GM18868 (cell line): Measurements from ENCODE around the gene PANK3.
"Not testable (repeated sequence)": the region's sequence is repeated elsewhere in the genome, so short reads cannot be mapped to it uniquely, and the experiment has no call there.

Experiments used
- ATAC-seq: cut with Tn5 transposase; IDR thresholded peaks from one replicate; pipeline ENCODE4 v1.9.1; 2021; ENCODE audit warnings: mild to moderate bottlenecking, moderate library complexity; ENCODE audit not compliant: unreplicated experiment

Gene PANK3

DNA sequence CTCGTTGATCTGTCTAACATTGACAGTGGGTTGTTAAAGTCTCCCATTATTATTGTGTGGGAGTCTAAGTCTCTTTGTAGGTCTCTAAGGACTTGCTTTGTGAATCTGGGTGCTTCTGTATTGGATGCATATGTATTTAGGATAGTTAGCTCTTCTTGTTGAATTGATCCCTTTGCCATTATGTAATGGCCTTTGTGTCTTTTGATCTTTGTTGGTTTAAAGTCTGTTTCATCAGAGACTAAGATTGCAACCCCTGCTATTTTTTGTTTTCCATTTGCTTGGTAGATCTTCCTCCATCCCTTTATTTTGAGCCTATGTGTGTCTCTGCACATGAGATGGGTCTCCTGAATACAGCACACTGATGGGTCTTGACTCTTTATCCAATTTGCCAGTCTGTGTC is 17.0 kb upstream of the PANK3 start:
- ATAC-seq, result not testable (repeated sequence)

DNA sequence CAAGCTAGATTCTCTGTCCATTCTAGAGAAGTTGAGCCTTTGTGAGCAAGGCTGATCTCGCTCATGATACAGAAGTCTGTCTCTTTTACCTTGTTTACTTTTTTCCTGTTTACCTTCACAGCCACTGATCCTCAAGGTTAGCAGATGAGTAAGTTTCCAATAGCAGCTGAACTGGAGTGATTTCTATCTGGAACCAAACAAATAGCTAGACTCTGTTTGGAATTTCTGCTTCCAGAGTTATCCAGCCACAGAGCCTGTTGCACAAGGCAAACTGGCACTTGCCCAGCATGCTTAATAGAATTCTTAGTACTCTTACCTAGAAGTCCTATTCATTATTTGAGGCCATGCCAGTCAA is 12.8 kb upstream of the PANK3 start:
- ATAC-seq, result no peak

DNA sequence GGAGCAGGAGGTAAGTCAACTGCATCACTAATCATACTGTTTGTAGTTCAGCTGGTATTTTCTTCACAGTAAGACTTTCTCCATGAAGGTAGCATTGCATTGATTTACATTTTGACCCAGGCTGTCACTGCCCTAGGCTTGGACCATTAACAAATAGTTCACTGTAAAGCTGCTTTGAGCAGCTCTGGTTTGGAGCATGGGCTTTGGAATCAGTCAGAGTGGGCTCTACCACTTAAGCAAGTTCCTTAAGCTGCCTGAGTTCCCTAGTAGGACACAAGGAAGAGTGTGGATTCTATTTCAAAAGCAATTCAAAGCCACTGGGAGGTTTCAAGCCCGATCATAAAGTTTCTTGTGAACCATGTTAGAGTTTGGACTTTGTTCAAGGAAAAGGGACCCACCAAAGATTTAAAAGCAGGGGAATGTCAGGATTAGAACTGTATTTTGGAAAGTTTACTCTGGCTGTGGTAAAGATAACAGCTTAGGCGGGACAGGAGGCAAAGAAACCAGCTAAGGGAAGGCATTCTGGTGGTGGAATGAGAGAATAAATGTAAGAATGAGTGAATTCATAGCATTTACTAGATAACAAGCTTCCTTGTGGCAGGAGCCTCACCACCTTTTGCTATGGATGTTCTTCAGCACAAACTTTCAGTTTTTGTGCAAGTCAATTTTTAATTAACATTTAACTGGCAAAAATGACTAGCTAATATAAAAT is 12.3 kb upstream of the PANK3 start:
- ATAC-seq, result no peak

DNA sequence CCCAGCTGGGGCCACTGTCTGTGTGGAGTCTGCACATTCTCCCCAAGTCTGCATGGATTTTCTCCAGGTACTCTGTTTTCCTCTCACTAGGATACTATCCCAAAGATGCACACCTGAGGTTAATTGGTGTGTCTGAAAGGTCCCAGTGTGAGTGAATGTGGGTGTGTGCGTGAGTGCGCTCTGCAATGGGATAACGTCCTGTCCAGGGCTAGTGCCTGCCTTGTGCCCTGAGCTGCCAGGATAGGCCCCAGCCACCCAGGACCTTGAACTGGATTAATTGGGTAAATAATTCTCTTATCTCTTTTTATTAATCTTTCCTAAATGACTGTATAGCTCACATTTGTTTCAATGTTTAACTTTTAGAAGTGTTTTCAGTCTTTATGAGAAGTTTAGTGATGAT is 11.5 kb upstream of the PANK3 start:
- ATAC-seq, result no peak

DNA sequence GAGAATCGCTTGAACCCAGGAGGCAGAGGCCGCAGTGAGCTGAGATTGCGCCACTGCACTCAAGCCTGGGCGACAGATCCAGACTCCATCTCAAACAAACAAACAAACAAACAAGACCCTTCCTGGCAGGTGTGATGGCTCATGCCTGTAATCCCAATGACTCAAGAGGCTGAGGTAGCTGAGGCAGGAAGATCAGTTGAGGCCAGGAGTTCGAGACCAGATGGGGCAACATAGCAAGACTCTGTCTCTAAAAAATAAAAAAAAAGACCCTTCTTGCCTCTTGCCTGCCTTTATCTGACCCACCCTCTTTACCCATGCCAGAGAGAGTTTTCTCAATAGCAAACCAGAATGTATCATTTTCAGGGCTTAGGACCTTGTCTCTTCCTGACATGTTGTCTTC is 8.8 kb upstream of the PANK3 start:
- no peak for ATAC-seq

DNA sequence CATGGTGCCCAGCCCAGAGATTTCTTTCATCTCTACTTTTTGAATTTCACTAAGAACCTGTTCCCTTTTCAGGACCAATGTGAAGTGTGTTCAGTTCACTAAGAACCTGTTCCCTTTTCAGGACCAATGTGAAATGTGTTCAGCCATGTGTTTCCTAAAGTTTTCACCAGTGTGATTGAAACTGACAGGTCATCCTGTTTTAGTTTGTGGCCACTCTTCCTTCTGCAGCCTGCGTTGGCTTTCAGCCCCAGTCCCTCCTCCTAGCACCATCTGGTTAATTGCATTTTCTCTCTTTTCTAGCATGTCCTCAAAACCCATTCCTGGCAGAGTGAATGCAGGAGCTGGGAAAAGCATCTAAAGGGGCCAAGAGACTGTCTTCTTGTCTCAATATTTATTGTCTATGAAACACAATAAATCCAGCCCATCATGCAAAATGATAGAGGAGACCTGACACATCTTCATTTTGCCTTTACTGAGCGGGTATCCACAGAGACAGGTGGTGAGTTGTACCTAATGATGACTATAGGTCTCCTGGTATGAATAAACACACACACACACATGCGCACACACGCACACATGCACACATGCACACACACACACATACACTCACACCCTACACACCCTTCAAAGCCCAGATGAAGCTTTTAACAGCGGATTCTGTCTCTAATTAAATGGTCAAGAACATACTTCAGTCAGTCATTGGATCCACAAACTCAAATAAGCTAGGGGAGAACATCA is 6.1 kb upstream of the PANK3 start:
- ATAC-seq, result peak; percentile 25

DNA sequence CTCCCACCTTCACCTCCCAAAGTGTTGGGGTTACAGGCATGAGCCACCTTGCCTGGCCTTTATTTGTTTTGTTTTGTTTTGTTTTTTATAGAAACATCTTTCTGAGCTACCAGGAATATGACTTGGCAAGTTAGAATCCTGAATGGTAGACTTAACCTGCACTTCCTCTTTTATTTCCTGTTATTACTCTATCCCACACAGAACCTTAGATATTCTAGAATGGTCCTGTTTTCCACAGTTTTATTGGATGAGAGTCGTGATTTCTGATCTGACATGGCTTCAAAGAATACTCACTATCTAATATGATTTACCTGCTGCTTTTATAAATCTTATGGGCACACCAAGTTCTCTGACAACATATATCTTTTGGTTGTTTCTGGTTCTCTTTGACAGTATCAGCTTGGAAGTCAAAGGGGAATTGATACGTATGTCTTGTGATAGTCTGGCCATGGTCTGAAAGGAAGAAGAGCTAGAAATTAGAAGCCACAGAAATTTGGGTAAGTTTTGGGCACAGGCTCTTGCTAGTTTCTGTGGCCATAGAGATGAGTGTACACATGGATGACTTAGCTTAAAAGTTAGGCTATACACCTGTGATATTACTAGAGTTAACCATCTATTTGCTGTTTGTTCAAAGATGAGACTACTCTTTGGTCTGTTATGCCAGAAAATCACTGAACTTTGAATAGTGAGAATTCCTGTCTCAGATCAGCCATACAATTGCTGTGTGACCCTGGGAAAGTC is 4.7 kb upstream of the PANK3 start:
- peak; percentile 33 for ATAC-seq

DNA sequence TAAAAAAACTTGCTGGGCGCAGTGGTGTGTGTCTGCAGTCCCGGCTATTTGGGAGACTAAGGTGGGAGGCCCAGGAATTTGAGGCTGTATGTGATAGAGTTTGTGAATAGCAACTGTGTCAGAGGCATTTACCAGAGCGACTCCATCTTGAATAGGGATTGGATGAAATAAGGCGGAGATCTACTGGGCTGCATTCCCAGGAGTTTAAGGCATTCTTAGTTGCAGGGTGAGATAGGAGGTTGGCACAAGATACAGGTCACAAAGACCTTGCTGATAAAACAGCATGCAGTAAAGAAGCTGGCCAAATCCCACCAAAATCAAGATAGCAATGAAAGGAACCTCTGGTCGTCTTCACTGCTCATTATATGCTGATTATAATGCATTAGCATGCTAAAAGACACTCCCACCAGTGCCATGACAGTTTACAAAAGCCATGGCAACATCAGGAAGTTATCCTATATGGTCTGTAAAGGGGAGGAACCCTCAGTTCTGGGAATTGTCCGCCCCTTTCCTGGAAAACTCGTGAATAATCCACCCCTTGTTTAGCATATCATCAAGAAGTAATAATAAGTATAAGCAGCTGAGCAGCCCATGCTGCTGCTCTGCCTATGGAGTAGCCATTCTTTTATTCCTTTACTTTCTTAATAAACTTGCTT is 1.8 kb upstream of the PANK3 start:
- ATAC-seq, result not testable (repeated sequence)

DNA sequence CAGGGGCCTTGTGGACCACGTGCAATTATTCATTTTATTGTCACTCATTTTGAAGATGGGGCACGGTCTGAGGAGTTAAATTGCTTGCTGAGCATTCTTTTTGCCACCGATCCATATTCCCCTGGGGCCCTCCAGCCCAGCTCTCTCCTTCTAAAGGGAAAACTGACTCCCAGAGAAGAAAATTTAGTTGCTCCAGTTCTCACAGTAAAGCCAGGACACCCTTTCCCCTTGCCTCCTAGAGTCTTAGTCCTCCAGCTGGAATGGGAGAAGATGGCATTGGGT is 1.0 kb upstream of the PANK3 start:
- no peak for ATAC-seq

DNA sequence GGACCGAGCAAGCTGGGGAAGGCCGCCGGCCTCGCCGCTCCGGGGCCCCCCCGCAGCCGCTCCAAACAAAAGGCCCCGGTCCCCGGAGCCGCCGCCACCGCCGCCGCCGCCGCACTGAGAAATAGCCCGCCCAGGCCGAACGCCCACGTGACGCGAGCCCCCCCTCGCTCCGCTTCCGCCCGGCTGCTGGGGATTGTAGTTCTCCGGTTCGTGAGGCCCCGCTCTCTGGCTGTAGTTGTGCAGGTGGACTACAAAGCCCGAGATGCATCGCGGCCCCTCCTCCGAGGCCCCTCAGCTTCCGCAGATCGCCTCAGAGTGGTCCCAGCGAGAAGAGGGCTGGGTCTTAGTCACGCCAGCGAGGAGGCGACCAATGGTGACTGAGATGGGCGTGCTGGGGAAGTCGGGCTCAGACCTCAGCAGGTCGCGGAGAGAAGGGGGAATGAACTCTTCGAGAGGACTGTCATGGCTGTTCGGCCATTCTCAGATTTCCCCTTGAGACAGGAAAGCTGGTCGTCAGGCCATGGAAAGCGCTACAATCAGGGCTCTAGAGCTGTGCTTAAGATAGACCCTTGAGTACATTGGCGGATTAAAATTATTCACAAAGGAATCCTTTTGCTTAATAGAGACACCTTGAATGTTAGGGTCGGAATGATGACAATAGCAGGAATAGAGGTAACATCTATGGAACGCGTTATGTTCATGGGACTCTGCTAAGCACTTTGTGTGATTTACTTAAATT is 489 bp upstream of the PANK3 start:
- ATAC-seq, result peak; percentile 87

DNA sequence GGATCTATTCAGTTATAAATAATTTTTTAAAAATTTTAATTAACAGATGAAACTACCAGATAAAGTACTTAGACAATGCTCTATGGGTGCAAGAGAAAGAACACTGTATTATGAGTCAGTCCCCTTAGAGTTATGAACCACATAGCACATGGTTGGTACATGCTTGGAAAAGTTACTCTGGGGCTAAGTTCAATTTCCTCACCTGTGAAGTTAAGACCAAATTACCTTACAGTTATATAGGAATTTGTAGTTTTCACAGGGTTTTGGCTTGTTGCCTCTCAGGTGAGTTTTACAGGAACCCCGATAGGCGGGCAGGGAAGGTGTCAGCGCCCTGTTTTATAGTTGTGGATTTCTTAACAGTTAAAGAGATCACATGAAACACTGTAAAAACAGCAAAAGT is 1.2 kb downstream of the PANK3 start:
- no peak for ATAC-seq

DNA sequence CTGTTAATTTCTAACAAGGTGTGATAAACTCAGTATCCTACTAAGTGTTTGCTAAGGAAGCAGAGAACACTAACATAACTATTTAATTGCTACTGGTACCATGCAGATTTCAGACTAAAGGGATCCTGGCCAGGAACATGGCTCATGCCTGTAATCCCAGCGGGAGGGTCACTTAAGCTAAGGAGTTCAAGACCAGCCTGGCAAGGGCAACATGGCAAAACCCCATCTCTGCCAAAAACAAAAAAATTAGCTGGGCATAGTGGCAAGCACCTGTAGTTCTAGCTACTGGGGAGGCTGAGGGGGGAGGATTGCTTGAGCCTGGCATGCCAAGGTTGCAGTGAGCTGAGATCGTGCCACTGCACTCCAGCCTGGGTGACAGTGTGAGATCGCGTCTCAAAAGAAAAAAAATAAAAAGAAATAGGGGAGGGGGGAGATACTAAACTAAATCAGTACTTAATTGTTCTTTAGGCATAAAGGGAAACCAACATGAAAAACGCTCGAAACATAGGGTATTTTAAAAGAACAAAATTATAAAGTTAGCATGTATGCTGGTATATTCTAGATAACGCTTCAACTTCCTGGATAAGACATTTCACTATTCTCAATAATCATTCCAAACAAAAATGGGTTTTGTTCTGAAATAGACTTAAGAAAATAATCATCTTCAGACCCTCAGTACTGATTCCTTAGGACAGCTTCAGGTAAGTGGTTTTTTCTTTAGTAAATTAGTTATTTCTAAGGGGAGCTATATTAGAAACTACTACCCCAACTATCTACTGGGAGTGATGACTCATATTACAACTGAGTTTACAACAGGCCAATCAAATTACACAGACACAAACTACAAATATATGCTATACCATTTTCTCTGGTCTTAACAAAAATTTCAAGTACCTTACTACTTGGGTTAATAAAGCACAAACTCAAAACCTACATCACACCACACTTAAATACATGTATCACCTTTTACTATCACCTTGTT is 3.5 kb downstream of the PANK3 start:
- ATAC-seq, result no peak

DNA sequence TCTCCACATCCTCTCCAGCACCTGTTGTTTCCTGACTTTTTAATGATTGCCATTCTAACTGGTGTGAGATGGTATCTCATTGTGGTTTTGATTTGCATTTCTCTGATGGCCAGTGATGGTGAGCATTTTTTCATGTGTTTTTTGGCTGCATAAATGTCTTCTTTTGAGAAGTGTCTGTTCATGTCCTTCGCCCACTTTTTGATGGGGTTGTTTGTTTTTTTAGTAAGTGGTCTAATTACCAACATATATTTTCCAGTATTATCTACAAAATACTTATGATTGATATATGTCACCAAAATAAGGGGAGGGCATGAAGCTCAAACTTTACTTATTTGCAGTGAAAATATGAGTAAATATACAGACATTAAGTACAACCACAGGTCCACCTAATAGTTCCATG is 5.0 kb downstream of the PANK3 start:
- ATAC-seq, result not testable (repeated sequence)

DNA sequence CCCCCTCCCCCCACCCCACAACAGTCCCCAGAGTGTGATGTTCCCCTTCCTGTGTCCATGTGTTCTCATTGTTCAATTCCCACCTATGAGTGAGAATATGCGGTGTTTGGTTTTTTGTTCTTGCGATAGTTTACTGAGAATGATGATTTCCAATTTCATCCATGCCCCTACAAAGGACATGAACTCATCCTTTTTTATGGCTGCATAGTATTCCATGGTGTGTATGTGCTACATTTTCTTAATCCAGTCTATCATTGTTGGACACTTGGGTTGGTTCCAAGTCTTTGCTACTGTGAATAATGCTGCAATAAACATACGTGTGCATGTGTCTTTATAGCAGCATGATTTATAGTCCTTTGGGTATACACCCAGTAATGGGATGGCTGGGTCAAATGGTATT is 5.5 kb downstream of the PANK3 start:
- ATAC-seq, result not testable (repeated sequence)

DNA sequence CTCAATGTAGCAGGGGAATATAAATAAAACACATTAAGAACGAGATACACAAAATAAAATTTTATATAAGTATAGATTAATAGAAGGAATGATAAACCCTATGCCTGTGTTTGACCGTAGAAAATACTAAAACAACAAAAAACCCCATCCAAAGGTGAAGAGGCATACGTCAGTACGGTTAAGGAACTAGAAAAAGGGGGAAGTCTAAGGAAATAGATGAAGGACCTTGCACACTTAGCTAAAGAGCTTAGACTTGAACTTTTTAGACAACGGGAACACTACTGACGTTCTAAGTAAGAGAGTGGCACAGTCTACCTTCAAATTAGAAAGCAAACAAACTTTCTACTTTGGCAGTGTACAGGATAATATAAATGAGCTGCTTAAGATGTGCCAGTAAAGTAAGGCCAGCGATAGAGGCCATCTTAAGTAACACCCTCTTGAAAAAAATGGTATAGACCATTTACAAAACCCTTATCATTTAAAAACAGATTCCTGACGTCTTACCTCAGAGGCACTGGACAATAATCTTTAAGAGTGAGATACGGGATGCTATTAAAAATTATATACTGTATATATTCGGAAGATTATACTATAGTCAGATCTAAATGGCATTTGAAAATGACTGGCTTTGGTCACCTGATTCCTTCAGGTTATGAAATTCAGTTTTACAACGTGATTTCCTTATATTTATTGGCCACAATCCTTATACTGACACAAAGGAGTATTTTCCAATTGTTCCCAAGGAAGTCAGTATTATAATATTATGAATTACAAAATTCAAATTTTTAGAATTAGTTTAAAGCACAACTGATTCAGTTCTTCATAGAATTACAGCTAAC is 8.5 kb downstream of the PANK3 start:
- no peak for ATAC-seq

DNA sequence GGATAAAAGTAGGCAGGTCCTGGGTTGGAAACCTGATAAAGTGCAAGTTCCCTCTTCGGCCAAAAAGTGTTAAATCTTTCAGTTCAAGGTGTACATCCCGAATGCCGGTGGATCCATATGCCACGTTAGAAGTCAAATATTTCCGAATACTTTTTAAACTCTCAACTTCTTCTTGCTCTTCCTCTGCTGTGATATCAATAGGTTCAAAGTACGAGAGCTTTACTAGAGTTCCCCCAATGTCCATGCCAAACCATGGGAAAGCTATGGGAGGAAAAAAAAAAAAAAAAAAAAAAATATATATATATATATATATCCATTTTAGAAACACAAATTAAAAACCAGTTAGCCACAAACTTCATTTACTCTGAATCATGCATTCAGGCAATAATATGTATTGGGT is 10.4 kb downstream of the PANK3 start:
- no peak for ATAC-seq

DNA sequence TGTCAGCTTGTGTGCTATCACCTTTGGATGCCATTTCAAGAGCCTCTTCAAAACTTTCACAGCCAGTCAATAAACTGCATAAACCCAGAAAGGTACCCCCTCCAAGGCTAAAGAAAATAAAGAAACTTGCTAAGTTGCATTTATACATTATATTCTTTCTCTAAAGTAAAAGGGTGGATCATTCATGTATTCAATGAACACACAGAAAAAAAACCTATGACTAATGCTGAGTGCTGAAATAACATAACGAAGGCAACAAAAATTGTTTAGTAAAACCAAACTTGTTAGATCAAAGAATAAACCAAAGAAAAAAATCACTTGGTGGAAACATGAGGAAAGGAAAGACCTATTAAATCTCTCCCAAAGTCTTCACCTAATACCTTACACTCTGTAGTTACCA is 15.2 kb downstream of the PANK3 start:
- no peak for ATAC-seq

DNA sequence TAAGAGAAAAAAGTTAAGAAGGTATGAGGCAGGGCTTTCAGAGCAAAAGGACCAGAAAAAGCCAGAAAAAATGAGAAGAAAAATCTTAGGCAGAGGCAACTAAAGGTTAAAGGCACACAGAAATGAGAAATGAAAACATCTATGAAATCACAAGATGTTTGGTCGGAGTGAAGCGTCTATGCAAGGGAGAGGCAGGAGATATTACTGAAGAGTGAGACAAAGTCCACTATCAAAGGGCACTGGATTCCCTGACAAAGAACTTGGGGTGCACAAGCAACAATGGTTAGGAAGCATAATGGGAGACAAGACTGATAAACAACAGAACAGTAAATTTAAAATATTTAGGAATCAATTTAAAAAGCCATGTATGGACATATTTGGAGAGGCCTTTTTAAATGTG is 16.9 kb downstream of the PANK3 start:
- no peak for ATAC-seq

DNA sequence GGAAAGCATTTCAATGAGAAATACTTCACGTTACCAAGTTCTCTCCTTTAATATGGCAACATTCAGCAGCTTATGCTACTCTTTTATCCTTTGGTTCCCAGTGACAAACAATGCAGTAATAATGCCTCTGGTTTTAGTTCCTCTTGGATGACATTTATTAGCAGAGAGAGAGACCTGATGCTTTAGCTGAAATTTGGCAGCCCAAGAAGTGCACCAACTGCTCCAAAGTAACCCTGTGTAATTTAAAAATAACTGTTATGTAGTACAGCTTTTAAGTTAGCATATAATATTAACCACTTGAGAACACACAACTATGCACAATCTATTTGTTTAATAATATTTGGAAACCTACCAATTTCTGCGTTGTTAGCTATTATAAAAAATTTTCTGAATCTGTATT is 21.8 kb downstream of the PANK3 start:
- ATAC-seq, result no peak
